Sigmoid colon (tissue), 7 donors: ENCODE results near the gene STAMBP. TPM values are rescaled to one million over a fixed set of nuclear protein-coding genes. Genes with fewer than 3 reads are reported as not detected.
A peak's percentile ranks its signal among the peaks of the same experiment; 100 is the strongest.

Experiments used
- DNase-seq: peaks from one replicate; pipeline ENCODE4 v3.0.0-alpha.2; 2019
- H3K27ac ChIP-seq, 4 donors: fragments of 200-600 bp; sonication (generic); one replicate each; pipeline ENCODE4 v1.5.1; 2016 to 2019; ENCODE audit warnings: mild to moderate bottlenecking in 1 of 4
- H3K27me3 ChIP-seq, 3 donors: fragments of 200-600 bp; sonication (generic); one replicate each; pipeline ENCODE4 v1.5.1; 2019; ENCODE audit warnings: mild to moderate bottlenecking in 1 of 3
- H3K36me3 ChIP-seq, 4 donors: fragments of 200-600 bp; sonication (generic); one replicate each; pipeline ENCODE4 v1.5.1; 2016 to 2019
- H3K4me1 ChIP-seq, 4 donors: fragments of 200-600 bp; sonication (generic); one replicate each; pipeline ENCODE4 v1.5.1; 2017 to 2019
- H3K4me3 ChIP-seq, 4 donors: fragments of 200-600 bp; sonication (generic); one replicate each; pipeline ENCODE4 v1.5.1; 2017 to 2019; ENCODE audit warnings: mild to moderate bottlenecking in 2 of 4, moderate library complexity in 1 of 4
- H3K9me3 ChIP-seq, 4 donors: fragments of 200-600 bp in 3 of 4; sonication (generic) in 3 of 4; one replicate each; pipeline versions ENCODE4 v1.5.1 to v1.6.1; 2013 to 2019
- EP300 ChIP-seq, 4 donors: sonication (generic); formaldehyde crosslinking; IDR thresholded peaks; one replicate each; pipeline ENCODE4 v1.6.1; 2017; ENCODE audit warnings: antibody characterized with exemption in 4 of 4
- POLR2A ChIP-seq, 2 donors: fragments of 450-650 bp; IDR thresholded peaks; one replicate each; pipeline ENCODE4 v1.6.1; 2016; ENCODE audit warnings: antibody characterized with exemption in 2 of 2, mild to moderate bottlenecking in 2 of 2, moderate library complexity in 2 of 2
- POLR2AphosphoS5 ChIP-seq, 4 donors: sonication (generic); formaldehyde crosslinking; IDR thresholded peaks; one replicate each; pipeline ENCODE4 v1.6.1; 2017; ENCODE audit warnings: antibody characterized with exemption in 4 of 4
- WGBS, 2 donors: extraction: QIAGEN DNeasy Blood & Tissue Kit; methylation state at CpG; one replicate each; pipeline ENCODE4 v1.1.7; 2013; 5-methylcytosine and 5-hydroxymethylcytosine counted together
- intact Hi-C: fragments of 100-400 bp; cut with DNase I; formaldehyde crosslinking; loops from one replicate; pipeline ENCODE4 v1.15.1; 2023
- polyA plus RNA-seq, 3 donors: library from polyadenylated mRNA; stranded (reverse); fragments of 200-250 nt; gene quantifications; one replicate each; pipeline ENCODE4 v1.2.3, GENCODE V29; 2013
- total RNA-seq, 4 donors: library from RNA; depleted of rRNA; stranded (reverse); fragments of >200 nt; gene quantifications; one replicate each; pipeline ENCODE4 v1.1.0, GENCODE V29; 2016
- TF ChIP-seq, protein P1 (sequence below), 4 experiments: fragments of 450-650 bp in 3 of 4; fragments of 200-600 bp in 1 of 4; IDR thresholded peaks; one replicate each; pipeline ENCODE4 v1.5.1; 2016 to 2019; ENCODE audit warnings: antibody characterized with exemption in 4 of 4, mild to moderate bottlenecking in 3 of 4, moderate library complexity in 2 of 4
- donor health status: healthy with polysubstance abuse.
- donor health status: Bipolar disorder and iron deficiency.
- donor health status: healthy.

STAMBP gene
- total and polyA plus RNA-seq, 7 donors = 23.5 to 55.3 (median 37.0) TPM

GRCh38 chr2:73892631-73893329, 64.0 kb downstream of the STAMBP start, which contains the start of gene ACTG2:
ACTG2 (plus strand) TSS chr2:73893008; CDS start chr2:73901312, 8,304 bp downstream.
- TF ChIP-seq, protein P1, sequence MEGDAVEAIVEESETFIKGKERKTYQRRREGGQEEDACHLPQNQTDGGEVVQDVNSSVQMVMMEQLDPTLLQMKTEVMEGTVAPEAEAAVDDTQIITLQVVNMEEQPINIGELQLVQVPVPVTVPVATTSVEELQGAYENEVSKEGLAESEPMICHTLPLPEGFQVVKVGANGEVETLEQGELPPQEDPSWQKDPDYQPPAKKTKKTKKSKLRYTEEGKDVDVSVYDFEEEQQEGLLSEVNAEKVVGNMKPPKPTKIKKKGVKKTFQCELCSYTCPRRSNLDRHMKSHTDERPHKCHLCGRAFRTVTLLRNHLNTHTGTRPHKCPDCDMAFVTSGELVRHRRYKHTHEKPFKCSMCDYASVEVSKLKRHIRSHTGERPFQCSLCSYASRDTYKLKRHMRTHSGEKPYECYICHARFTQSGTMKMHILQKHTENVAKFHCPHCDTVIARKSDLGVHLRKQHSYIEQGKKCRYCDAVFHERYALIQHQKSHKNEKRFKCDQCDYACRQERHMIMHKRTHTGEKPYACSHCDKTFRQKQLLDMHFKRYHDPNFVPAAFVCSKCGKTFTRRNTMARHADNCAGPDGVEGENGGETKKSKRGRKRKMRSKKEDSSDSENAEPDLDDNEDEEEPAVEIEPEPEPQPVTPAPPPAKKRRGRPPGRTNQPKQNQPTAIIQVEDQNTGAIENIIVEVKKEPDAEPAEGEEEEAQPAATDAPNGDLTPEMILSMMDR (IDR thresholded peaks at IDR 0.05) = no peak
- TF ChIP-seq POLR2A (IDR thresholded peaks at IDR 0.05) (peak; percentile 87 to 97), POLR2AphosphoS5 (IDR thresholded peaks at IDR 0.05) (peak; percentile 91 to 98 (median 97)), EP300 (IDR thresholded peaks at IDR 0.05) (peak; percentile 35 to 90 (median 70))
- no peaks in the 10 kb centered on the region for H3K9me3 ChIP-seq
- WGBS, 2 donors = 68 to 69% methylated on average over 15 of the region's 15 CpGs
- H3K36me3 ChIP-seq = peaks cover 27 to 41% (median 31%) of the 10 kb centered on the region in 4 donors
- DNase-seq = peak; percentile 94
- peak within 1 kb of the TSS; percentile 58 to 79 (median 75) for H3K4me3 ChIP-seq
- peak within 1 kb of the TSS; percentile 90 to 99 (median 94) for H3K27ac ChIP-seq
- H3K27me3 ChIP-seq = no peaks in the 10 kb centered on the region
- H3K4me1 ChIP-seq = peaks cover 0 to 47% (median 41%) of the 10 kb centered on the region in 4 donors
- intact Hi-C loops = loop anchor here (2.0 kb wide), 2 partner anchors 22 to 54 kb away; no protein-coding TSS in a partner anchor

- peak; percentile 63 for DNase-seq
- H3K36me3 ChIP-seq = peaks cover 27 to 46% (median 36%) of the 10 kb centered on the region in 4 donors
- H3K27me3 ChIP-seq = no peaks in the 10 kb centered on the region
- peak overlapping the region; percentile 58 to 79 (median 75) for H3K4me3 ChIP-seq
- no peak for TF ChIP-seq POLR2A (IDR thresholded peaks at IDR 0.05)
- peak in 3 of 4 donors; percentile 6 to 56 (median 41) for TF ChIP-seq POLR2AphosphoS5 (IDR thresholded peaks at IDR 0.05)
- intact Hi-C loops = loop anchor here (2.0 kb wide), 2 partner anchors 23 to 55 kb away; no protein-coding TSS in a partner anchor
- peaks cover 0 to 41% (median 35%) of the 10 kb centered on the region in 4 donors for H3K4me1 ChIP-seq
- 45 to 76% methylated on average over 9 of the region's 9 CpGs for WGBS, 2 donors
- H3K27ac ChIP-seq = peak overlapping the region; percentile 90 to 99 (median 94)
- no peaks in the 10 kb centered on the region for H3K9me3 ChIP-seq
These were observed 65.2 kb downstream of the STAMBP start for GRCh38 chr2:73893764-73894474.

DNA sequence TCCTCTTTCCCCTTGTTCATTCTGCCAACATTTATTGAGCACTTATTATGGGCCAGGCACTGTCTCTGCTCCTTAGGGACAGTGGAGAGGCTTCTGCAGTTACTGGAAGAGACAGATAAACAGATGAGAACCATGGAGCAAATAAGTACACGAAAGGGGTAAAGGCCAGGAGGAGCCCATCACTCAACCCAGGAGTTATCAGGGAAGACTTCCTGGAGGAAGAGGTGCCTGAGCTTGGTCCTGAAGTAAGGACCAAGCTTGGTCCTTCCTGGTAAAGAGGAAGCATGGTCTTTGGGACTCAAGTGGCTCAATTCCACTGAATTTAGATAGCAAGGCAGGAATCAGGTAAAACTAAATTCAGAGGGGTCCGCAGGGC, 65.7 kb downstream of the STAMBP start:
- Histone ChIP-seq H3K9me3 (no peaks in the 10 kb centered on the region), H3K4me1 (peaks cover 0 to 36% (median 29%) of the 10 kb centered on the region in 4 donors), H3K36me3 (peaks cover 27 to 52% (median 39%) of the 10 kb centered on the region in 4 donors), H3K4me3 (peak overlapping the region; percentile 58 to 79 (median 75)), H3K27me3 (no peaks in the 10 kb centered on the region), H3K27ac (peak overlapping the region; percentile 90 to 99 (median 94))
- DNase-seq = no peak
- TF ChIP-seq POLR2AphosphoS5 (IDR thresholded peaks at IDR 0.05) = no peak
- TF ChIP-seq, protein P1 (IDR thresholded peaks at IDR 0.05) = no peak
- TF ChIP-seq EP300 (IDR thresholded peaks at IDR 0.05) = no peak
- TF ChIP-seq POLR2A (IDR thresholded peaks at IDR 0.05) = no peak
- intact Hi-C loops = no loop called here
- WGBS, 2 donors = 90 to 94% methylated on average over 2 of the region's 2 CpGs

DNA sequence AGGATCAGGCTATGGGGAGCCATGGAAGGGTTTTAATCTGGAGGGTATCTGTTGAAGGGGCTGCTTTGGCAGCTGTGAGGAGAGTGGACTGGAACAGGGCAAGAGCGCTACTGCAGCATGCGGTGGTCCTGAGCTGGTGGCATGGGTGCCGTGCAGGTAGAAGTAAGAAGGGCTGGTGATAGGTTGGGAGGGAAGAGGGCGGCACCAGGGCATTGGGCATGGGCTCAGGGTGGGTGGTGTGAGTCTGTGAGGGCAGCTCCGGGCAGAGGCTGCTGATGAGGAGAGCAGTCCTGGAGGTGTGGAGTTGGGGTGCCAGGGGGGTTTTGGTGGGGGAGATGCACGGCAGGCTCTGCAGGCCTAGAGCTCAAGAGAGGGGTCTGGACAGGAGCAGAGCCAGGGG, 66.1 kb downstream of the STAMBP start:
- Histone ChIP-seq H3K4me1 (peaks cover 0 to 36% (median 27%) of the 10 kb centered on the region in 4 donors), H3K36me3 (peaks cover 31 to 56% (median 41%) of the 10 kb centered on the region in 4 donors), H3K27me3 (no peaks in the 10 kb centered on the region), H3K9me3 (no peaks in the 10 kb centered on the region), H3K27ac (peak overlapping the region; percentile 90 to 99 (median 94)), H3K4me3 (peak overlapping the region; percentile 58 to 79 (median 75))
- TF ChIP-seq POLR2AphosphoS5 (IDR thresholded peaks at IDR 0.05) (peak in 3 of 4 donors; percentile 40 to 76 (median 67)), POLR2A (IDR thresholded peaks at IDR 0.05) (peak in 1 of 2 donors; percentile 51), EP300 (IDR thresholded peaks at IDR 0.05) (no peak)
- TF ChIP-seq, protein P1 (IDR thresholded peaks at IDR 0.05) = no peak
- DNase-seq = peak; percentile 82
- intact Hi-C loops = no loop called here
- 78 to 89% methylated on average over 6 of the region's 6 CpGs for WGBS, 2 donors
